Left ventricle myocardium inferior (tissue), 1 donor: ENCODE measurements around the gene ELAC2. TPM values are rescaled to one million over a fixed set of nuclear protein-coding genes. Genes with fewer than 3 reads are reported as not detected.

Source experiments
- DNase-seq: peaks from one replicate; pipeline ENCODE4 v3.0.0-alpha.2; 2020
- H3K27ac ChIP-seq: fragments of 200-600 bp; replicated peaks from 2 replicates; pipeline ENCODE4 v1.8.0; 2021
- H3K27me3 ChIP-seq: fragments of 200-600 bp; 2 replicates; pipeline ENCODE4 v1.8.0; 2021; ENCODE audit warnings: low read depth
- H3K36me3 ChIP-seq: fragments of 200-600 bp; 2 replicates; pipeline ENCODE4 v1.8.0; 2021
- H3K4me1 ChIP-seq: fragments of 200-600 bp; 2 replicates; pipeline ENCODE4 v1.8.0; 2021
- H3K4me3 ChIP-seq: fragments of 200-600 bp; 2 replicates; pipeline ENCODE4 v1.8.0; 2021; ENCODE audit warnings: mild to moderate bottlenecking, moderate library complexity
- H3K9me3 ChIP-seq: fragments of 200-600 bp; replicated peaks from 2 replicates; pipeline ENCODE4 v1.8.0; 2021
- CTCF ChIP-seq: fragments of 200-600 bp; IDR thresholded peaks from 2 replicates; pipeline ENCODE4 v1.8.0; 2021; ENCODE audit warnings: antibody characterized with exemption, mild to moderate bottlenecking, borderline replicate concordance
- intact Hi-C: fragments of 100-400 bp; cut with micrococcal nuclease; formaldehyde crosslinking; loops from one replicate; pipeline ENCODE4 v1.11.0; 2022
- total RNA-seq: library from RNA; stranded (reverse); fragmentation: NEBNext Ultra II Directional; extraction: Animal tissue kit (Norgen Biotek cat#: 25700); gene quantifications from one replicate; pipeline ENCODE4 v1.2.1, GENCODE V29; 2021
- donor health status: DM: no; HTN: yes; CAD: no; lungs with severe emphysema.

The ELAC2 gene
- total RNA-seq, 1 donor from 2014 or later: 55.6 TPM

GRCh38 chr17:12995106-12995895 is 22.5 kb downstream of the ELAC2 start:
- H3K36me3 ChIP-seq: peaks cover 95% of the 10 kb centered on the region
- no peak for TF ChIP-seq CTCF
- no peak for DNase-seq
- H3K4me1 ChIP-seq: peaks cover 4% of the 10 kb centered on the region
- H3K27ac ChIP-seq: no peak overlapping the region
- no peaks in the 10 kb centered on the region for H3K9me3 ChIP-seq
- H3K4me3 ChIP-seq: no peak overlapping the region
- intact Hi-C loops: no loop called here
- H3K27me3 ChIP-seq: no peaks in the 10 kb centered on the region

- no peak overlapping the region for H3K4me3 ChIP-seq
- DNase-seq: no peak
- no peaks in the 10 kb centered on the region for H3K27me3 ChIP-seq
- H3K9me3 ChIP-seq: no peaks in the 10 kb centered on the region
- H3K27ac ChIP-seq: no peak overlapping the region
- TF ChIP-seq CTCF: no peak
- intact Hi-C loops: no loop called here
- H3K36me3 ChIP-seq: peaks cover 87% of the 10 kb centered on the region
- H3K4me1 ChIP-seq: peaks cover 10% of the 10 kb centered on the region
These were observed 23.3 kb downstream of the ELAC2 start for GRCh38 chr17:12994341-12995074.

DNA sequence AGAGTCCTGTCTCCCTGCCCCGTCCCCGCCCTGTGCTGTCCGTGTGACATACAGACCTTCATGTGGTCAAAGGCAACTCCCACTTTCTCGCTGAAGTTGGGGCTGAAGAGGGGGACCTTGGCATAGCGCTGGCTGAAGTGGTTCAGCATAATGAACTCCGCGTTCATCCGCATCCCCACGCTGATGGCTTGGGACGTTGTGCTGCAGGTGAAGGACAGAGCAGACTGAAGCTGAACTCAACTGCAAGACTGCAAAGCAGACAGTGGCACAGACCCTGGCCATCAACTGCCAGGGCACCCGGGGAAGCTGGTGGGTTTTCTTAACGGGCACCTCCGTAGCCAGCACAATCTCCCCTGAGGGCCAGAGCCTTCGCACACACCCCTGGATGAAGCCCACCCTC is 24.2 kb downstream of the ELAC2 start:
- DNase-seq: no peak
- H3K36me3 ChIP-seq: peaks cover 78% of the 10 kb centered on the region
- peaks cover 15% of the 10 kb centered on the region for H3K4me1 ChIP-seq
- no peak overlapping the region for H3K27ac ChIP-seq
- H3K27me3 ChIP-seq: no peaks in the 10 kb centered on the region
- TF ChIP-seq CTCF: no peak
- intact Hi-C loops: no loop called here
- no peaks in the 10 kb centered on the region for H3K9me3 ChIP-seq
- H3K4me3 ChIP-seq: no peak overlapping the region

DNA sequence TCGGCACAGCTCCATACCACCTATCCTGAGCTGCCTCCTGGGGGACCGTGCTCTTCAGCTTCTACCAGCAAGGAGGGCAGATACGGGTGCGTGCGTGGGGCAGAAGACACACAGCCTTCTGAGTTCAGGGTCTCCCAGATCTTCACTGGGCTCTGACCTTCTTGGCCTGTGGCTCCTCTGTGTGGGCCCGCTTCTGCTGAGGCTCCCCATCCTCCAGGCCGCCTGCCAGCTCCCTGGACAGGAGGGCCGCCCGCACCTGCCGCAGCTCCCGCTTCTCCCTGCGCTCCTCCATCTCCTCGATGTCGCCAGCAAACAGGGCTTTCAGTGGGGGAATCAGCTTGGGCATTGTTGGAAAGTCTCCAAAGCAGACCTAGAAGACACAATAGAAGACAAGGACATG is 25.2 kb downstream of the ELAC2 start:
- Histone ChIP-seq H3K4me1 (peaks cover 18% of the 10 kb centered on the region), H3K27me3 (no peaks in the 10 kb centered on the region), H3K27ac (no peak overlapping the region), H3K36me3 (peaks cover 69% of the 10 kb centered on the region), H3K4me3 (no peak overlapping the region), H3K9me3 (no peaks in the 10 kb centered on the region)
- intact Hi-C loops: no loop called here
- TF ChIP-seq CTCF: no peak
- DNase-seq: no peak

GRCh38 chr17:12990926-12991325 is 26.9 kb downstream of the ELAC2 start:
- no peaks in the 10 kb centered on the region for H3K27me3 ChIP-seq
- peak overlapping the region; percentile 69 for H3K27ac ChIP-seq
- no peaks in the 10 kb centered on the region for H3K9me3 ChIP-seq
- no peak for DNase-seq
- H3K4me1 ChIP-seq: peaks cover 28% of the 10 kb centered on the region
- TF ChIP-seq CTCF: no peak
- H3K4me3 ChIP-seq: no peak overlapping the region
- H3K36me3 ChIP-seq: peaks cover 51% of the 10 kb centered on the region
- intact Hi-C loops: no loop called here
